ENCODE measurements around the gene GNPDA1. TPM values are rescaled to one million over a fixed set of nuclear protein-coding genes. Genes with fewer than 3 reads are reported as not detected.

The GNPDA1 gene
- total and polyA plus RNA-seq, 9 donors: 15.9 to 28.9 (median 23.3) TPM

DNA sequence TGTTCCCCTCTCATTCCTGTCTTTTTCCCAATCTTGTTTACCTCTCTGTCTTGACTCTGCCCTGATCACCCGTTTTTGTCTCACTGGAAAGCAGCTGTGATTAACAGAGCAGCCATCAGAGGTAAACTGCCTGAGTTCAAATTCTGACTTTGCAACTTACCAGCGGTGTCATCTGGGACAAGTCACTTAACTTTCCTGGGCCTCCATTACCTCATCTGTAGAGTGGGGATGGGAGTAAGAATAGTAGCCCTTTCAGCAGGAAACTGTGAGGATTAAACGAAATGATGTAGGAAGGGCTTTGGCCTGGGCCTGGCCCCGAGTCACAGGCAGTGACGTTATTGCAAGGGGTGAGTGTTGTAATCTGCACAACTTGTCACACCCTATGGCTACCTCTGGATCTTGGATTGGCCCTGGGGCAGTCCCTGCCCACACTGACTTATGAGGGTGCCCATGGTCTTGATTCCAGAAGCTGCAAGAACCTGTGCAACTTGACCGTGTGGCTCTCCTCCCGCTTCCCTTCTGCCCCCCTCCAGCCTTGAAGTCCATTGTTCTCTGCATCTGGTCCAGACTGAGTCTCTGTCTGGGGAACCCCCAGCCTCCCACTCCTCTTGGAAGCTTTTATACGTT, 54.2 kb downstream of the GNPDA1 start:
- H3K4me1 ChIP-seq (ENCODE audit: control insufficient read depth, insufficient read depth, low read length): peaks cover 34% of the 10 kb centered on the region
- peak; percentile 57 for DNase-seq
- no peak overlapping the region for H3K4me3 ChIP-seq (ENCODE audit: low read length)
- H3K36me3 ChIP-seq (ENCODE audit: control insufficient read depth, insufficient read depth, low read length): peaks cover 5% of the 10 kb centered on the region
- H3K9me3 ChIP-seq (replicated peaks; ENCODE audit: control insufficient read depth, low read depth, low read length): no peaks in the 10 kb centered on the region
- WGBS (ENCODE audit: insufficient coverage): 54% methylated on average over 5 of the region's 8 CpGs
- peak overlapping the region; percentile 88 for H3K27ac ChIP-seq (ENCODE audit: low read length)
- no peaks in the 10 kb centered on the region for H3K27me3 ChIP-seq (ENCODE audit: control insufficient read depth, insufficient read depth, low read length)

- peak within 1 kb of the TSS; percentile 88 for H3K27ac ChIP-seq (ENCODE audit: low read length)
- H3K36me3 ChIP-seq (ENCODE audit: control insufficient read depth, insufficient read depth, low read length): peaks cover 5% of the 10 kb centered on the region
- DNase-seq: peak; percentile 97
- H3K4me3 ChIP-seq (ENCODE audit: low read length): peak within 1 kb of the TSS; percentile 43
- H3K9me3 ChIP-seq (replicated peaks; ENCODE audit: control insufficient read depth, low read depth, low read length): no peaks in the 10 kb centered on the region
- WGBS (ENCODE audit: insufficient coverage): 3% methylated on average over 6 of the region's 7 CpGs
- H3K27me3 ChIP-seq (ENCODE audit: control insufficient read depth, insufficient read depth, low read length): no peaks in the 10 kb centered on the region
- H3K4me1 ChIP-seq (ENCODE audit: control insufficient read depth, insufficient read depth, low read length): peaks cover 34% of the 10 kb centered on the region
These were observed 54.7 kb downstream of the GNPDA1 start, which contains the start of gene PCDH12 for GRCh38 chr5:141958113-141958512. Gene PCDH12, minus strand, starts transcription at chr5:141958202. Its CDS starts 351 bp downstream, at chr5:141957851.

DNA sequence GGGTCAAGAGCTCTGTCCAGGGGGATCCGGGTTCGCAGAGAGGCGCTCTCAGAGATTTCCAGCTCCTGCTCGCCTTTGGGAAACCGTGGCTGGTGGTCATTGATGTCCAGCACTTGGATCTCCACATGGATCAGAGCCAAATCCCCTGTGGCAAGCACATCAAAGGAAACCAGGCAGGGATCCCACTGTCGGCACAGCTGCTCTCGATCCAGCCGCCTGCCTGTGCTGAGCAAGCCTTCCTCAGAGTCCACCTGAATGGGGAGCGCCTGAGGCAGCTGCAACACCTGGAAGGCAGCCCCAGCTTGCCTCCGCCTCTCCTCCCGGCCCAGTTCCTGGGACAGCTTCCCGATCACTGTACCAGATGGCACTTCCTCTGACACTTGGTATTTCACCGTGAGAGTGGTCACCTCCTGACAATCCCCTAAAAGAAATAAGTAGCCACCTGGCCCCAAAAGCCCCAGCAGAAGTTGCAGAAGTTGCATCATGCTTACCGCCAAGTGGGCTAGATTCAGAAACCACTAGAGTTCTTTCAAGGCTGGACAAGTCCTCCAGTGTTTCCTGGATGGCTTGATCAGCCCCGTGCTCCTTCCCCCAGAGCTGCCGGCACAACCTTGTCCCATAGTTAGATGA, 55.3 kb downstream of the GNPDA1 start:
- Histone ChIP-seq H3K36me3 (ENCODE audit: control insufficient read depth, insufficient read depth, low read length) (peaks cover 5% of the 10 kb centered on the region), H3K4me1 (ENCODE audit: control insufficient read depth, insufficient read depth, low read length) (peaks cover 34% of the 10 kb centered on the region), H3K27ac (ENCODE audit: low read length) (peak overlapping the region; percentile 88), H3K9me3 (replicated peaks; ENCODE audit: control insufficient read depth, low read depth, low read length) (no peaks in the 10 kb centered on the region), H3K4me3 (ENCODE audit: low read length) (peak overlapping the region; percentile 43), H3K27me3 (ENCODE audit: control insufficient read depth, insufficient read depth, low read length) (no peaks in the 10 kb centered on the region)
- WGBS (ENCODE audit: insufficient coverage): 50% methylated on average over 11 of the region's 16 CpGs
- peak; percentile 33 for DNase-seq

- Histone ChIP-seq H3K27ac (ENCODE audit: low read length) (no peak overlapping the region), H3K27me3 (ENCODE audit: control insufficient read depth, insufficient read depth, low read length) (no peaks in the 10 kb centered on the region), H3K9me3 (replicated peaks; ENCODE audit: control insufficient read depth, low read depth, low read length) (no peaks in the 10 kb centered on the region), H3K4me3 (ENCODE audit: low read length) (peak overlapping the region; percentile 35), H3K4me1 (ENCODE audit: control insufficient read depth, insufficient read depth, low read length) (peaks cover 29% of the 10 kb centered on the region), H3K36me3 (ENCODE audit: control insufficient read depth, insufficient read depth, low read length) (peaks cover 15% of the 10 kb centered on the region)
- peak; percentile 46 for DNase-seq
- WGBS (ENCODE audit: insufficient coverage): 70% methylated on average over 2 of the region's 2 CpGs
These were observed 58.6 kb downstream of the GNPDA1 start for GRCh38 chr5:141954194-141954593.

GRCh38 chr5:141952020-141952419, 60.8 kb downstream of the GNPDA1 start:
- H3K27ac ChIP-seq (ENCODE audit: low read length): no peak overlapping the region
- peaks cover 15% of the 10 kb centered on the region for H3K36me3 ChIP-seq (ENCODE audit: control insufficient read depth, insufficient read depth, low read length)
- no peak overlapping the region for H3K4me3 ChIP-seq (ENCODE audit: low read length)
- WGBS (ENCODE audit: insufficient coverage): 43% methylated on average over 1 of the region's 2 CpGs
- no peaks in the 10 kb centered on the region for H3K27me3 ChIP-seq (ENCODE audit: control insufficient read depth, insufficient read depth, low read length)
- H3K9me3 ChIP-seq (replicated peaks; ENCODE audit: control insufficient read depth, low read depth, low read length): no peaks in the 10 kb centered on the region
- H3K4me1 ChIP-seq (ENCODE audit: control insufficient read depth, insufficient read depth, low read length): peaks cover 8% of the 10 kb centered on the region
- DNase-seq: no peak

GRCh38 chr5:141951332-141951781, 61.5 kb downstream of the GNPDA1 start:
- Histone ChIP-seq H3K4me3 (ENCODE audit: low read length) (no peak overlapping the region), H3K27ac (ENCODE audit: low read length) (peak overlapping the region; percentile 60)

More at GRCh38 chr5:141951332-141951781, 61.5 kb downstream of the GNPDA1 start:
- Histone ChIP-seq H3K4me1 (ENCODE audit: control insufficient read depth, insufficient read depth, low read length) (peaks cover 10% of the 10 kb centered on the region), H3K27me3 (ENCODE audit: control insufficient read depth, insufficient read depth, low read length) (no peaks in the 10 kb centered on the region), H3K9me3 (replicated peaks; ENCODE audit: control insufficient read depth, low read depth, low read length) (no peaks in the 10 kb centered on the region), H3K36me3 (ENCODE audit: control insufficient read depth, insufficient read depth, low read length) (peaks cover 17% of the 10 kb centered on the region)
- DNase-seq: peak; percentile 79
- 40% methylated on average over 1 of the region's 9 CpGs for WGBS (ENCODE audit: insufficient coverage)

Other genes with a start within 250 kb of the GNPDA1 start
- 20.3 TPM for gene PCDH1, start 134.6 kb downstream of the GNPDA1 start, total RNA-seq
- gene PCDH1, start 134.6 kb downstream of the GNPDA1 start, polyA plus RNA-seq (ENCODE audit: insufficient read depth in 1 of 8, insufficient read length in 8 of 8, low replicate concordance in 1 of 8): 10 to 100 TPM; 13.9 to 24.7 (median 17.6) TPM
- gene DELE1, start 89.2 kb downstream of the GNPDA1 start, total RNA-seq: 66.5 TPM
- gene DELE1, start 89.2 kb downstream of the GNPDA1 start, polyA plus RNA-seq (ENCODE audit: insufficient read depth in 1 of 8, insufficient read length in 8 of 8, low replicate concordance in 1 of 8): 10 to 100 TPM; 60.5 to 97.1 (median 82.5) TPM
- gene PCDH12, start 54.8 kb downstream of the GNPDA1 start, total RNA-seq: 19.8 TPM
- gene PCDH12, start 54.8 kb downstream of the GNPDA1 start, polyA plus RNA-seq (ENCODE audit: insufficient read depth in 1 of 8, insufficient read length in 8 of 8, low replicate concordance in 1 of 8): 10 to 100 TPM; 13.0 to 19.9 (median 18.3) TPM
- 47.1 TPM for gene RNF14, start 43.9 kb downstream of the GNPDA1 start, total RNA-seq
- 10 to 100 TPM; 34.1 to 41.7 (median 37.0) TPM for gene RNF14, start 43.9 kb downstream of the GNPDA1 start, polyA plus RNA-seq (ENCODE audit: insufficient read depth in 1 of 8, insufficient read length in 8 of 8, low replicate concordance in 1 of 8)
- 46.8 TPM for gene NDFIP1, start 95.8 kb upstream of the GNPDA1 start, total RNA-seq
- gene NDFIP1, start 95.8 kb upstream of the GNPDA1 start, polyA plus RNA-seq (ENCODE audit: insufficient read depth in 1 of 8, insufficient read length in 8 of 8, low replicate concordance in 1 of 8): 10 to 100 TPM; 53.4 to 77.2 (median 64.5) TPM